ENCODE results near the gene PTPRD. TPM values are rescaled to one million over a fixed set of nuclear protein-coding genes. Genes with fewer than 3 reads are reported as not detected.

PTPRD gene
- total RNA-seq, 1 experiment from 2014 or later = 1.8 TPM

GRCh38 chr9:8666060-8666459 is 1946.7 kb downstream of the PTPRD start:
- Mint-ChIP-seq H3K4me1 (ENCODE audit: low read depth, unreplicated experiment) (peaks cover 9% of the 10 kb centered on the region), H3K36me3 (ENCODE audit: insufficient read depth, unreplicated experiment) (no peaks in the 10 kb centered on the region), H3K27me3 (ENCODE audit: unreplicated experiment) (no peaks in the 10 kb centered on the region), H3K4me3 (ENCODE audit: low read depth, unreplicated experiment) (no peak overlapping the region), H3K9me3 (ENCODE audit: low read depth, unreplicated experiment) (no peaks in the 10 kb centered on the region), H3K27ac (ENCODE audit: unreplicated experiment) (no peak overlapping the region)
- no peak for DNase-seq
- CTCF ChIA-PET = interaction anchor here (0.6 kb wide), 1 partner anchor 1180 kb away, joined by 3 read pairs; no protein-coding TSS in a partner anchor
- no TSS peak for BruUV-seq (replicated peaks)
- no peak for TF ChIP-seq CTCF (IDR thresholded peaks at IDR 0.05; ENCODE audit: unreplicated experiment)
- intact Hi-C loops (cut with micrococcal nuclease; ENCODE audit: unreplicated experiment) = loop anchor here (10.0 kb wide), 1 partner anchor 339 kb away; no protein-coding TSS in a partner anchor

- DNase-seq = peak; percentile 45
- BruUV-seq (replicated peaks) = no TSS peak
- Mint-ChIP-seq H3K4me3 (ENCODE audit: low read depth, unreplicated experiment) (no peak overlapping the region), H3K27me3 (ENCODE audit: unreplicated experiment) (no peaks in the 10 kb centered on the region), H3K36me3 (ENCODE audit: insufficient read depth, unreplicated experiment) (no peaks in the 10 kb centered on the region), H3K9me3 (ENCODE audit: low read depth, unreplicated experiment) (no peaks in the 10 kb centered on the region), H3K4me1 (ENCODE audit: low read depth, unreplicated experiment) (peaks cover 14% of the 10 kb centered on the region), H3K27ac (ENCODE audit: unreplicated experiment) (no peak overlapping the region)
- intact Hi-C loops (cut with micrococcal nuclease; ENCODE audit: unreplicated experiment) = loop anchor here (10.0 kb wide), 1 partner anchor 344 kb away; no protein-coding TSS in a partner anchor
- no peak for TF ChIP-seq CTCF (IDR thresholded peaks at IDR 0.05; ENCODE audit: unreplicated experiment)
- CTCF ChIA-PET = no interaction called here
Measured at GRCh38 chr9:8660383-8660782, 1952.4 kb downstream of the PTPRD start.

- no peak overlapping the region for H3K4me3 Mint-ChIP-seq (ENCODE audit: low read depth, unreplicated experiment)
- CTCF ChIA-PET = no interaction called here
- TF ChIP-seq CTCF (IDR thresholded peaks at IDR 0.05; ENCODE audit: unreplicated experiment) = no peak
- peaks cover 12% of the 10 kb centered on the region for H3K4me1 Mint-ChIP-seq (ENCODE audit: low read depth, unreplicated experiment)
- no peak for DNase-seq
- no TSS peak for BruUV-seq (replicated peaks)
- no peak overlapping the region for H3K27ac Mint-ChIP-seq (ENCODE audit: unreplicated experiment)
- H3K9me3 Mint-ChIP-seq (ENCODE audit: low read depth, unreplicated experiment) = no peaks in the 10 kb centered on the region
- intact Hi-C loops (cut with micrococcal nuclease; ENCODE audit: unreplicated experiment) = no loop called here
- H3K36me3 Mint-ChIP-seq (ENCODE audit: insufficient read depth, unreplicated experiment) = no peaks in the 10 kb centered on the region
- H3K27me3 Mint-ChIP-seq (ENCODE audit: unreplicated experiment) = no peaks in the 10 kb centered on the region
Measured at GRCh38 chr9:8659108-8659507, 1953.7 kb downstream of the PTPRD start.

- Mint-ChIP-seq H3K27me3 (ENCODE audit: unreplicated experiment) (no peaks in the 10 kb centered on the region), H3K27ac (ENCODE audit: unreplicated experiment) (no peak overlapping the region), H3K9me3 (ENCODE audit: low read depth, unreplicated experiment) (no peaks in the 10 kb centered on the region), H3K36me3 (ENCODE audit: insufficient read depth, unreplicated experiment) (no peaks in the 10 kb centered on the region), H3K4me1 (ENCODE audit: low read depth, unreplicated experiment) (peaks cover 9% of the 10 kb centered on the region), H3K4me3 (ENCODE audit: low read depth, unreplicated experiment) (no peak overlapping the region)
- BruUV-seq (replicated peaks) = no TSS peak
- CTCF ChIA-PET = no interaction called here
- TF ChIP-seq CTCF (IDR thresholded peaks at IDR 0.05; ENCODE audit: unreplicated experiment) = no peak
- intact Hi-C loops (cut with micrococcal nuclease; ENCODE audit: unreplicated experiment) = no loop called here
- no peak for DNase-seq
Measured at GRCh38 chr9:8655071-8655470, 1957.7 kb downstream of the PTPRD start.

All from Calu3 (cell line).